Fibroblast of lung (primary cell): ENCODE results near the gene COA1. TPM values are rescaled to one million over a fixed set of nuclear protein-coding genes. Genes with fewer than 3 reads are reported as not detected.

Source experiments
- DNase-seq, 2 donors: peaks; one replicate each; pipeline versions ENCODE4 v3.0.0 to v3.0.0-alpha.2; 2010; ENCODE audit warnings: low read depth in 2 of 2
- H2AFZ ChIP-seq: 2 replicates; pipeline ENCODE4 v1.5.1; 2012; ENCODE audit warnings: low read length, control low read depth, inconsistent platforms
- H3K27ac ChIP-seq: 2 replicates; pipeline ENCODE4 v1.5.1; 2011; ENCODE audit warnings: low read length, control low read depth; ENCODE audit not compliant: insufficient read depth
- H3K27me3 ChIP-seq: 2 replicates; pipeline ENCODE4 v1.5.1; 2011; ENCODE audit warnings: mild to moderate bottlenecking, low read length; ENCODE audit not compliant: control insufficient read depth, insufficient read depth
- H3K36me3 ChIP-seq: 2 replicates; pipeline ENCODE4 v1.5.1; 2011; ENCODE audit warnings: low read length; ENCODE audit not compliant: control insufficient read depth, insufficient read depth
- H3K4me1 ChIP-seq: 2 replicates; pipeline ENCODE4 v1.5.1; 2011; ENCODE audit warnings: low read length; ENCODE audit not compliant: control insufficient read depth, insufficient read depth; ENCODE audit errors: extremely low read depth
- H3K4me2 ChIP-seq: 2 replicates; pipeline ENCODE4 v1.5.1; 2011; ENCODE audit warnings: low read length, control low read depth; ENCODE audit not compliant: insufficient read depth; ENCODE audit errors: extremely low read depth
- H3K4me3 ChIP-seq, 4 experiments: fragments of 200-600 bp in 1 of 4; sonication (generic) in 1 of 4; replicated peaks in 1 of 4; 2 replicates each; pipeline ENCODE4 v1.5.1; 2011 to 2016; ENCODE audit warnings: low read length in 4 of 4, low read depth in 3 of 4, mild to moderate bottlenecking in 3 of 4, control low read depth in 2 of 4, inconsistent platforms in 1 of 4, mixed read lengths in 1 of 4; ENCODE audit not compliant: insufficient read depth in 1 of 4; ENCODE audit errors: control extremely low read depth in 1 of 4
- H3K79me2 ChIP-seq: 2 replicates; pipeline ENCODE4 v1.5.1; 2012; ENCODE audit warnings: mild to moderate bottlenecking, low read length, inconsistent platforms; ENCODE audit not compliant: control insufficient read depth, insufficient read depth
- H3K9ac ChIP-seq: 2 replicates; pipeline ENCODE4 v1.5.1; 2011; ENCODE audit warnings: mild to moderate bottlenecking, low read length, control low read depth; ENCODE audit not compliant: insufficient read depth
- H3K9me3 ChIP-seq: 2 replicates; pipeline ENCODE4 v1.5.1; 2012; ENCODE audit warnings: low read depth, low read length; ENCODE audit not compliant: control insufficient read depth, insufficient read depth
- H4K20me1 ChIP-seq: 2 replicates; pipeline ENCODE4 v1.5.1; 2011; ENCODE audit warnings: low read length; ENCODE audit not compliant: control insufficient read depth, insufficient read depth; ENCODE audit errors: extremely low read depth
- CTCF ChIP-seq, 2 donors: IDR thresholded peaks in 1 of 2; conservative IDR thresholded peaks in 1 of 2; 1 replicate in 1 of 2; 2 replicates in 1 of 2; pipeline ENCODE4 v1.5.1; 2011 to 2012; ENCODE audit warnings: low read length in 2 of 2, control low read depth in 1 of 2, inconsistent platforms in 1 of 2, low read depth in 1 of 2, mild to moderate bottlenecking in 1 of 2
- EZH2 ChIP-seq: IDR thresholded peaks from 2 replicates; pipeline ENCODE4 v1.5.1; 2012; ENCODE audit warnings: low read length, control low read depth, mild to moderate bottlenecking; ENCODE audit errors: missing control alignments
- polyA plus RNA-seq, 2 donors: library from polyadenylated mRNA; depleted of rRNA in 1 of 2; stranded (reverse) in 1 of 2; unstranded in 1 of 2; fragments of >200 nt; gene quantifications; 2 replicates each; pipeline ENCODE4 v1.2.1, GENCODE V29; 2011 to 2012; ENCODE audit warnings: missing spikeins in 1 of 2
- total RNA-seq: library from RNA; depleted of rRNA; stranded (reverse); fragments of >200 nt; gene quantifications from 2 replicates; pipeline ENCODE4 v1.2.1, GENCODE V29; 2014

Gene COA1
- total and polyA plus RNA-seq, 2 donors (not counting 1 experiment from before 2014, with no cell fraction given): 28.8 to 39.6 TPM

- H3K27ac ChIP-seq: peak overlapping the region; percentile 43
- no peaks in the 10 kb centered on the region for H4K20me1 ChIP-seq
- TF ChIP-seq EZH2 (no peak), CTCF (conservative IDR thresholded peaks at IDR 0.05 in 1 of 2, IDR thresholded peaks at IDR 0.05 in 1 of 2; ENCODE audit: low read depth in 1 of 2, low read length in 2 of 2) (no peak)
- H3K4me2 ChIP-seq: peak overlapping the region; percentile 40
- H3K27me3 ChIP-seq: no peaks in the 10 kb centered on the region
- H3K36me3 ChIP-seq: peaks cover 16% of the 10 kb centered on the region
- no peak overlapping the region for H2AFZ ChIP-seq
- H3K4me1 ChIP-seq: peaks cover 14% of the 10 kb centered on the region
- no peaks in the 10 kb centered on the region for H3K9me3 ChIP-seq
- H3K79me2 ChIP-seq: peaks cover 73% of the 10 kb centered on the region
- no peak overlapping the region for H3K4me3 ChIP-seq
- no peak overlapping the region for H3K9ac ChIP-seq
- peak; percentile 65 to 78 for DNase-seq
Measured at GRCh38 chr7:43612599-43613589, 116.4 kb downstream of the COA1 start.

- peak overlapping the region; percentile 43 for H3K27ac ChIP-seq
Measured at GRCh38 chr7:43612128-43612527, 117.2 kb downstream of the COA1 start.

More at GRCh38 chr7:43612128-43612527, 117.2 kb downstream of the COA1 start:
- H3K27me3 ChIP-seq: no peaks in the 10 kb centered on the region
- peak in 1 of 2 donors; percentile 49 for DNase-seq
- peaks cover 72% of the 10 kb centered on the region for H3K79me2 ChIP-seq
- no peak overlapping the region for H3K4me3 ChIP-seq
- peak overlapping the region; percentile 40 for H3K4me2 ChIP-seq
- no peak overlapping the region for H2AFZ ChIP-seq
- peaks cover 16% of the 10 kb centered on the region for H3K36me3 ChIP-seq
- H4K20me1 ChIP-seq: no peaks in the 10 kb centered on the region
- H3K9ac ChIP-seq: no peak overlapping the region
- TF ChIP-seq EZH2 (no peak), CTCF (conservative IDR thresholded peaks at IDR 0.05 in 1 of 2, IDR thresholded peaks at IDR 0.05 in 1 of 2; ENCODE audit: low read depth in 1 of 2, low read length in 2 of 2) (no peak)
- peaks cover 14% of the 10 kb centered on the region for H3K4me1 ChIP-seq
- no peaks in the 10 kb centered on the region for H3K9me3 ChIP-seq
